SK-N-SH (cell line): Measurements from ENCODE around the gene ACSL1. TPM values are rescaled to one million over a fixed set of nuclear protein-coding genes. Genes with fewer than 3 reads are reported as not detected.

Experiments used
- CTCF ChIA-PET: fragments of 300-600, 350-600 bp; formaldehyde crosslinking; extraction: SDS; loops from one replicate; lab custom pipeline; 2021; lab: Yijun Ruan, JAX
- POLR2A ChIA-PET: fragments of 350-600 bp; sonication (Branson Sonifier 250); formaldehyde crosslinking; extraction: SDS; loops from one replicate; lab custom pipeline; 2020; ENCODE audit warnings: antibody characterized with exemption, inconsistent platforms; lab: Yijun Ruan, JAX
- DNase-seq: peaks from one replicate; pipeline ENCODE4 v3.0.0; 2012
- H2AFZ ChIP-seq: fragments of 200-600 bp; sonication (generic); 2 replicates; pipeline ENCODE4 v1.8.1; 2016; ENCODE audit warnings: antibody characterized with exemption, mild to moderate bottlenecking, low read depth
- H3F3A ChIP-seq: fragments of 200-600 bp; sonication (generic); replicated peaks from 2 replicates; pipeline ENCODE3; 2016; ENCODE audit warnings: antibody characterized with exemption, mild to moderate bottlenecking; ENCODE audit not compliant: insufficient read depth
- H3K27ac ChIP-seq, 2 experiments: fragments of 200-500 bp in 1 of 2; fragments of 200-600 bp in 1 of 2; sonication (Bioruptor generic) in 1 of 2; sonication (generic), shearing (Covaris generic) in 1 of 2; 2 replicates each; pipeline versions ENCODE4 v1.5.1 to v1.6.1; 2014 to 2016; ENCODE audit warnings: low read depth in 2 of 2, inconsistent platforms in 1 of 2, low read length in 1 of 2, mild to moderate bottlenecking in 1 of 2, mixed read lengths in 1 of 2
- H3K27me3 ChIP-seq: fragments of 200-600 bp; sonication (generic), shearing (Covaris generic); 2 replicates; pipeline ENCODE4 v1.6.1; 2016; ENCODE audit warnings: mixed run types; ENCODE audit not compliant: insufficient read depth
- H3K36me3 ChIP-seq, 2 experiments: fragments of 200-500 bp in 1 of 2; fragments of 200-600 bp in 1 of 2; sonication (Bioruptor generic) in 1 of 2; sonication (generic) in 1 of 2; replicated peaks in 1 of 2; 2 replicates each; pipeline versions ENCODE3 to v1.5.1; 2014 to 2016; ENCODE audit warnings: low read length in 1 of 2, mild to moderate bottlenecking in 1 of 2; ENCODE audit not compliant: insufficient read depth in 2 of 2, control insufficient read depth in 1 of 2
- H3K4me1 ChIP-seq, 2 experiments: fragments of 200-500 bp in 1 of 2; fragments of 200-600 bp in 1 of 2; sonication (Bioruptor generic) in 1 of 2; sonication (generic), shearing (Covaris generic) in 1 of 2; 2 replicates each; pipeline versions ENCODE4 v1.5.1 to v1.6.1; 2014 to 2016; ENCODE audit warnings: low read depth in 1 of 2, low read length in 1 of 2, mixed run types in 1 of 2; ENCODE audit not compliant: insufficient read depth in 2 of 2, control insufficient read depth in 1 of 2
- H3K4me2 ChIP-seq: fragments of 200-600 bp; sonication (generic), shearing (Covaris generic); 2 replicates; pipeline ENCODE4 v1.6.1; 2017; ENCODE audit warnings: mixed run types
- H3K4me3 ChIP-seq, 2 experiments: fragments of 200-500 bp in 1 of 2; fragments of 200-600 bp in 1 of 2; sonication (Bioruptor generic) in 1 of 2; sonication (generic), shearing (Covaris generic) in 1 of 2; 2 replicates each; pipeline versions ENCODE4 v1.5.1 to v1.8.1; 2014 to 2016; ENCODE audit warnings: low read depth in 2 of 2, inconsistent platforms in 1 of 2, low read length in 1 of 2, mild to moderate bottlenecking in 1 of 2, mixed read lengths in 1 of 2, moderate library complexity in 1 of 2
- H3K79me2 ChIP-seq: fragments of 200-600 bp; sonication (generic); 2 replicates; pipeline ENCODE4 v1.8.1; 2017; ENCODE audit warnings: mild to moderate bottlenecking; ENCODE audit not compliant: insufficient read depth
- H3K9ac ChIP-seq: fragments of 200-600 bp; sonication (generic); 2 replicates; pipeline ENCODE4 v1.6.1; 2017; ENCODE audit warnings: mixed run types
- H3K9me2 ChIP-seq: fragments of 200-600 bp; sonication (generic); 2 replicates; pipeline ENCODE4 v1.6.1; 2017; ENCODE audit warnings: mixed run types
- H3K9me3 ChIP-seq: fragments of 200-600 bp; sonication (generic); 2 replicates; pipeline ENCODE4 v1.6.1; 2017; ENCODE audit warnings: mixed run types, mild to moderate bottlenecking, moderate library complexity
- H4K20me1 ChIP-seq: fragments of 200-600 bp; sonication (generic); 2 replicates; pipeline ENCODE4 v1.6.1; 2017; ENCODE audit warnings: mild to moderate bottlenecking, mixed run types; ENCODE audit not compliant: insufficient read depth
- CHD2 ChIP-seq: fragments of 150-350 bp; IDR thresholded peaks from 2 replicates; pipeline ENCODE4 v1.6.1; 2018; ENCODE audit warnings: low read length; ENCODE audit not compliant: partially characterized antibody
- ELF1 ChIP-seq: IDR thresholded peaks from 2 replicates; pipeline ENCODE4 v1.4.0; 2012
- EP300 ChIP-seq, 2 experiments: IDR thresholded peaks; 2 replicates each; pipeline versions ENCODE4 v1.4.0 to v1.6.1; 2012; ENCODE audit warnings: borderline replicate concordance in 1 of 2, low read depth in 1 of 2, low read length in 1 of 2
- FOXJ3 ChIP-seq: sonication (generic); formaldehyde crosslinking; IDR thresholded peaks from 2 replicates; pipeline ENCODE4 v1.5.1; 2020; ENCODE audit warnings: mild to moderate bottlenecking, missing genetic modification reagents
- GABPA ChIP-seq: IDR thresholded peaks from 2 replicates; pipeline ENCODE4 v1.4.0; 2012; ENCODE audit warnings: low read depth, mild to moderate bottlenecking
- GATA2 ChIP-seq: sonication (generic); formaldehyde crosslinking; IDR thresholded peaks from 2 replicates; pipeline ENCODE4 v1.5.0; 2020; ENCODE audit warnings: mild to moderate bottlenecking, missing genetic modification reagents
- RFX5 ChIP-seq: IDR thresholded peaks from 2 replicates; pipeline ENCODE4 v1.6.1; 2012; ENCODE audit warnings: mild to moderate bottlenecking, improper control_type of control experiment, low read length
- SMC3 ChIP-seq: IDR thresholded peaks from 2 replicates; pipeline ENCODE4 v1.6.1; 2012; ENCODE audit warnings: low read depth, low read length, improper control_type of control experiment
- TAF1 ChIP-seq: IDR thresholded peaks from 2 replicates; pipeline ENCODE4 v1.6.1; 2012; ENCODE audit warnings: low read depth, mild to moderate bottlenecking, low read length, moderate library complexity, borderline replicate concordance
- TCF12 ChIP-seq: IDR thresholded peaks from 2 replicates; pipeline ENCODE4 v1.4.0; 2012
- TEAD4 ChIP-seq: IDR thresholded peaks from 2 replicates; pipeline ENCODE4 v1.4.0; 2012; ENCODE audit warnings: mild to moderate bottlenecking, borderline replicate concordance; ENCODE audit not compliant: insufficient read depth
- YY1 ChIP-seq: IDR thresholded peaks from 2 replicates; pipeline ENCODE4 v1.4.0; 2012; ENCODE audit warnings: low read depth, mild to moderate bottlenecking
- ZBTB33 ChIP-seq: IDR thresholded peaks from 2 replicates; pipeline ENCODE4 v1.4.0; 2012; ENCODE audit warnings: low read depth, borderline replicate concordance
- WGBS: methylation state at CpG from one replicate; pipeline ENCODE4 v1.1.6; 2017; ENCODE audit warnings: low lambda C conversion rate; 5-methylcytosine and 5-hydroxymethylcytosine counted together
- polyA plus RNA-seq, 3 experiments: library from polyadenylated mRNA; depleted of rRNA; stranded (reverse); fragments of >200 nt; gene quantifications; 2 replicates each; pipeline ENCODE4 v1.2.3, GENCODE V29; 2012
- TF ChIP-seq, protein P1 (sequence below): IDR thresholded peaks from 2 replicates; pipeline ENCODE4 v1.4.0; 2012; ENCODE audit warnings: low read depth, borderline replicate concordance
- TF ChIP-seq, protein P2 (sequence below): IDR thresholded peaks from 2 replicates; pipeline ENCODE4 v1.6.1; 2012; ENCODE audit warnings: mild to moderate bottlenecking, low read depth, low read length, moderate library complexity

Gene ACSL1
- polyA plus RNA-seq, 1 of the 3 experiments (the other 2 are of a cell fraction) = 7.9 TPM

GRCh38 chr4:184850018-184850417 lies 24.2 kb upstream of the ACSL1 start:
- POLR2A ChIA-PET = no interaction called here
- Histone ChIP-seq H3F3A (no peaks in the 10 kb centered on the region), H3K27me3 (no peaks in the 10 kb centered on the region), H3K36me3 (no peaks in the 10 kb centered on the region), H3K9me3 (no peaks in the 10 kb centered on the region), H3K9me2 (no peaks in the 10 kb centered on the region), H3K4me2 (no peak overlapping the region), H3K79me2 (no peaks in the 10 kb centered on the region), H3K4me1 (peaks cover 0 to 4% of the 10 kb centered on the region in 2 experiments; a peak in 2 of 4 replicates), H4K20me1 (no peaks in the 10 kb centered on the region), H3K4me3 (no peak overlapping the region), H2AFZ (no peak overlapping the region), H3K27ac (no peak overlapping the region), H3K9ac (no peak overlapping the region)
- no peak for TF ChIP-seq ELF1
- TF ChIP-seq, protein P1, sequence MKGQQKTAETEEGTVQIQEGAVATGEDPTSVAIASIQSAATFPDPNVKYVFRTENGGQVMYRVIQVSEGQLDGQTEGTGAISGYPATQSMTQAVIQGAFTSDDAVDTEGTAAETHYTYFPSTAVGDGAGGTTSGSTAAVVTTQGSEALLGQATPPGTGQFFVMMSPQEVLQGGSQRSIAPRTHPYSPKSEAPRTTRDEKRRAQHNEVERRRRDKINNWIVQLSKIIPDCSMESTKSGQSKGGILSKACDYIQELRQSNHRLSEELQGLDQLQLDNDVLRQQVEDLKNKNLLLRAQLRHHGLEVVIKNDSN = no peak
- no peak for TF ChIP-seq EP300 (IDR thresholded peaks at IDR 0.05; ENCODE audit: borderline replicate concordance in 1 of 2, low read depth in 1 of 2, low read length in 1 of 2)
- no peak for TF ChIP-seq GABPA
- TF ChIP-seq CHD2 = no peak
- TF ChIP-seq FOXJ3 = no peak
- no peak for TF ChIP-seq TAF1
- CTCF ChIA-PET = interaction anchor here (0.7 kb wide), 1 partner anchor 24 kb away, joined by 3 read pairs; no protein-coding TSS in a partner anchor
- 36% methylated on average over 3 of the region's 3 CpGs for WGBS
- no peak for DNase-seq

GRCh38 chr4:184849185-184849584 lies 23.4 kb upstream of the ACSL1 start:
- CTCF ChIA-PET = no interaction called here
- H3K4me3 ChIP-seq = no peak overlapping the region
- 40% methylated on average over 3 of the region's 3 CpGs for WGBS
- no peak overlapping the region for H3K9ac ChIP-seq
- no peaks in the 10 kb centered on the region for H3K79me2 ChIP-seq
- H3K4me1 ChIP-seq = no peaks in the 10 kb centered on the region
- DNase-seq = no peak
- no peaks in the 10 kb centered on the region for H3K9me2 ChIP-seq
- no peak overlapping the region for H2AFZ ChIP-seq
- H3K36me3 ChIP-seq = no peaks in the 10 kb centered on the region
- POLR2A ChIA-PET = no interaction called here
- H3K27me3 ChIP-seq = no peaks in the 10 kb centered on the region
- H3K27ac ChIP-seq = no peak overlapping the region
- H4K20me1 ChIP-seq = no peaks in the 10 kb centered on the region
- H3K4me2 ChIP-seq = no peak overlapping the region
- no peaks in the 10 kb centered on the region for H3F3A ChIP-seq
- TF ChIP-seq GATA2 (CRISPR knock-in tag) (no peak), SMC3 (no peak), TAF1 (no peak), TCF12 (no peak), FOXJ3 (no peak), RFX5 (no peak), ZBTB33 (no peak), YY1 (no peak), TEAD4 (no peak)
- TF ChIP-seq, protein P2, sequence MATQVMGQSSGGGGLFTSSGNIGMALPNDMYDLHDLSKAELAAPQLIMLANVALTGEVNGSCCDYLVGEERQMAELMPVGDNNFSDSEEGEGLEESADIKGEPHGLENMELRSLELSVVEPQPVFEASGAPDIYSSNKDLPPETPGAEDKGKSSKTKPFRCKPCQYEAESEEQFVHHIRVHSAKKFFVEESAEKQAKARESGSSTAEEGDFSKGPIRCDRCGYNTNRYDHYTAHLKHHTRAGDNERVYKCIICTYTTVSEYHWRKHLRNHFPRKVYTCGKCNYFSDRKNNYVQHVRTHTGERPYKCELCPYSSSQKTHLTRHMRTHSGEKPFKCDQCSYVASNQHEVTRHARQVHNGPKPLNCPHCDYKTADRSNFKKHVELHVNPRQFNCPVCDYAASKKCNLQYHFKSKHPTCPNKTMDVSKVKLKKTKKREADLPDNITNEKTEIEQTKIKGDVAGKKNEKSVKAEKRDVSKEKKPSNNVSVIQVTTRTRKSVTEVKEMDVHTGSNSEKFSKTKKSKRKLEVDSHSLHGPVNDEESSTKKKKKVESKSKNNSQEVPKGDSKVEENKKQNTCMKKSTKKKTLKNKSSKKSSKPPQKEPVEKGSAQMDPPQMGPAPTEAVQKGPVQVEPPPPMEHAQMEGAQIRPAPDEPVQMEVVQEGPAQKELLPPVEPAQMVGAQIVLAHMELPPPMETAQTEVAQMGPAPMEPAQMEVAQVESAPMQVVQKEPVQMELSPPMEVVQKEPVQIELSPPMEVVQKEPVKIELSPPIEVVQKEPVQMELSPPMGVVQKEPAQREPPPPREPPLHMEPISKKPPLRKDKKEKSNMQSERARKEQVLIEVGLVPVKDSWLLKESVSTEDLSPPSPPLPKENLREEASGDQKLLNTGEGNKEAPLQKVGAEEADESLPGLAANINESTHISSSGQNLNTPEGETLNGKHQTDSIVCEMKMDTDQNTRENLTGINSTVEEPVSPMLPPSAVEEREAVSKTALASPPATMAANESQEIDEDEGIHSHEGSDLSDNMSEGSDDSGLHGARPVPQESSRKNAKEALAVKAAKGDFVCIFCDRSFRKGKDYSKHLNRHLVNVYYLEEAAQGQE = no peak
- H3K9me3 ChIP-seq = no peaks in the 10 kb centered on the region
